CD4-positive, alpha-beta T cell treated with Interferon gamma for 1 hour (primary cell): ENCODE data around the gene EPHA10.

ENCODE experiments used
- DNase-seq: peaks from one replicate; pipeline ENCODE4 v3.0.0-alpha.2; 2020

The EPHA10 gene

DNA sequence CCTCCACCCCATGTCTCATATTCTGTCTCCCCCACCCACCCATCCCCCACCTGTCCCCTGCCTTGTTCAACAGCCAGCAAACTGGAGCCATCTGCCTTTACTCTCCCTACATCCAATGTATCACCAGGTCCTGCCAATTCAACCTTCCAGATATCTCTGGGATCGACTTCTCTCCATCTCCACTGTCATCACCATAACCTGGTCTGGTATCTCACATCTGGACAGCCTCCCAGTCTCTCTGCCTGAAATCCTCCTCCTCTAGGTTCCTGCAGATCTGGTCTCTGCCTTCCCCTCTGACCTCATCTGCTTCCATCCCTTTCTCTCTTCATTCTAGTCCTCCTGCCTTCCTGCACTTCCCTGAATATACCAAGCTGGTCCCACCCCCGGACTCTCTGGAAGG lies 94.8 kb downstream of the EPHA10 start:
- DNase-seq, result no peak

DNA sequence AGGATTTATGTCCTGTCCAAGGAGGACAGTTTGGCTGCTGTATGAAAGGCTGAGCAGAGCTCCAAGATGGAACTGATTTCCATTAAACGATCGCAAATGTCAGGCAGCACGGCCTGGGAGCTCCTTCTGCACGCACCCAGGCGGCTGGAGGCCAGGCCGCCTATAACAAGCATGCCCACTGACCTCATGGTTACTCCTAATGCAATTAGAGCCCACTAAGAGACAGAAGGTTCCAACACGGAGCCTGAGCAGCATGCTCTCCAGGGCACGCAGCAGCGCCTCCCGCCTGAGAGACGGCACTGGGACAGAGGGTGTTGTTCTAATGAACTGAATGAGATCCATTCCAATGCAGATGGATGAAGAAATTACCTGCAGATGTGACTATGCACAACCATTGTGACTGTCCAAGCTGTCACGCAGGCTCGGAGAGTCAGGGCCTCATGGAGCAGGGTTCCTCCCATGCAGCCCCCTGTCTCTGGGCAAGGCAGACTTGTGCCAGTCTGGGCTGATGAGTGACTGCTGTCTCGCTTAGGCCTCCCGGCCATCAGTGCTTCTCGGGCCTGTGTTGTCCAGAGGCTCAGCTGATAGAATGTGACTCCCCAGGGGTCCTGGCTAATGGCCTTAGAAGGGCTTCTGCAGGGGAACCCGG lies 97.8 kb downstream of the EPHA10 start:
- no peak for DNase-seq

DNA sequence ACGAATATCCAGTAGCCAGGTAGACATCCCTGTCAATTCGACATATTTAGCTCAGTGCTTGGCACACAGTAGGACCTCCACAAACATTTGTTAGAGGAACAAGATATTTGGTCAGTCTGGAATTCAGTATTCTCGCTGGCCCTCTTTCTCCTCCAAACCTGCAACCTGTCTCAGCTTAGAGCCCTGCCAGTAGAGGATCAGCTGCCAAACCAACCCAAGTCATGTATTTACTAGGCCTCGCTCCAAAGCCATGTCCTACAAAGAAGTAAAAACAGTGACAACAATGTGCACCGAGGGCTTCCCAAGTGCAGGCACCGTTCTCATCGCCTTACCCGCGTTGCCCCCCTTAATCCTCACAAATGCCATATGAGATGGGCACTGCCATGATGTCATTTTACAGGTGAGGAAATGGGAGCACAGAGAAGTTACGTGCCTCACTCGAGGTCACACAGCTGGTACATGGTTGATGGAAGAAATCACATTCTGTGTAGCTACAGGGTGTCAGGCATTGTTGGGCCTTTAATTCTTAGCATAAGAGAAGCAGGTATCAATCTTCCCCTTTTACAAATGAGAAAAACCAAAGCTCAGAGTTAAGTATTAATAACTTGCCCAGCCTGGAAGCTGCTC lies 98.6 kb downstream of the EPHA10 start:
- no peak for DNase-seq
